GM18498 (cell line): ENCODE measurements around the gene IL11.
"Not testable (repeated sequence)": the region's sequence is repeated elsewhere in the genome, so short reads cannot be mapped to it uniquely, and the experiment has no call there.

Source experiments
- ATAC-seq: cut with Tn5 transposase; IDR thresholded peaks from one replicate; pipeline ENCODE4 v1.9.1; 2021; ENCODE audit warnings: mild to moderate bottlenecking, moderate library complexity; ENCODE audit not compliant: unreplicated experiment

The IL11 gene

DNA sequence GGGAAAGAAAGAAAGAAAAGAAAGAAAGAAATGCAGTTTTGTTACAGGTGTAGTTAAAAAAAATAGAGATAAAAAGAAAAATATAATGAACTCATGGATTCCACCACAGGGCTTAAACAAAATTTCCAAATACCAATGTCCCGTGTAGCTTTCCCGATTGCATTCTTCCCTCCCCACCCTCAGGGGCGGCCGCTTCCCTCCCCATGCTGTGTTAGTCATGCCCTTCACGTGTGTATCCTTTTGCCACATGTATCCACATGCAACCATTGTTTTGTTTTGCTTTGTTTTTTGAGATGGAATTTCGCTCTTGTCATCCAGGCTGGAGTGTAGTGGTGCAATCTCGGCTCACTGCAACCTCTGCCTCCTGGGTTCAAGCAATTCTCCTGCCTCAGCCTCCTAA, 34.2 kb downstream of the IL11 start:
- no peak for ATAC-seq

DNA sequence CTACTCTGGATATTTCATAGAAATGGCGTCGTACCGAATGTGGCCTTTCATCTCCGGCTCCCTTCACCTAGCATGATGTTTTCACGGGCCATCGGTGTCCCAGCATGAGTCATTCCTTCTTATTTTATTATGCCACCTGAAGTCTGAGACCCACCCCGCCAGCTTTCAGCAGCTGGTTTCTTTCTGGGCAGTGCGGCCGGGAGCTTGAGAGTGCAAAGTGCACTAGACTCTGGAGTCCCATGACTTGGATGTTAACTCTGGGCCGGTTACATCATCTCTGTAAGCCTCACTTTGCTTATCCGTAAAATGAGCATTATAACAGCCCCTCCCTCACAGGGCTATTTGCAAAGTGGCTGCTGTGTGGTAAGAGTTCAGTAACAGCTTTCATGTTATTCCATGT, 36.4 kb downstream of the IL11 start:
- ATAC-seq: no peak

DNA sequence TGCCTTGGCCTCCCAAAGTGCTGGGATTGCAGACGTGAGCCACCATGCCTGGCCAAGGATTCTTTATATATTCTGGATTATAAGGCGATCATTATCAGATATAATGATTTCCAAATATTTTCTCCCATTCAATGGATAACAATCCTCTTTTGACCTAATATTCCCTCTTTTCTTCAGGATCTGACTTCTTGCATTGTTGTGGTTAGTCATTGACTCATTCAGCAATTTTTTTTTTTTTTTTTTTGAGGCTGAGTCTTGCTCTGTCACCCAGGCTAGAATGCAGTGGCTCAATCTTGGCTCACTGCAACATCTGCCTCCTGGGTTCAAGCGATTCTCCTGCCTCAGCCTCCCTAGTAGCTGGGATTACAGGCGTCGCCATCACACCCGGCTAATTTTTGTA, 40.5 kb downstream of the IL11 start:
- ATAC-seq: not testable (repeated sequence)

DNA sequence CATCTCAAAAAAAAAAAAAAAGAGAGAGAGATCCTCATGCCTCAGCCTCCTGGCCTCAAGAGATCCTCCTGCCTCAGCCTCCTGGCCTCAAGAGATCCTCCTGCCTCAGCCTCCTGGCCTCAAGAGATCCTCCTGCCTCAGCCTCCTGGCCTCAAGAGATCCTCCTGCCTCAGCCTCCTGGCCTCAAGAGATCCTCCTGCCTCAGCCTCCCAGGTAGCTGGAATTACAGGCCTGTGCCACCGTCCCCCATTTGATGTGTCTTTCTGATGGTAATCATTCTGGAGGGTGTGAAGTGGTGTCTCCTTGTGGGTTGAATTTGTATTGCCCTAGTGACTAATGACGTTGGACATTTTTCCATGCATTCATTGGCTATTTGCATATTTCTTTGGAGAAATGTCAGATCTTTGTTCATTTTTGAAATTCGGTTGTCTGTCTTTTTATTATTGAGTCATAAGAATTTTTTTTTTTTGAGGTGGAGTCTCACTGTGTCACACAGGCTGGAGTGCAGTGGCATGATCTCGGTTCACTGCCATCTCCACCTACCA, 41.4 kb downstream of the IL11 start:
- not testable (repeated sequence) for ATAC-seq

DNA sequence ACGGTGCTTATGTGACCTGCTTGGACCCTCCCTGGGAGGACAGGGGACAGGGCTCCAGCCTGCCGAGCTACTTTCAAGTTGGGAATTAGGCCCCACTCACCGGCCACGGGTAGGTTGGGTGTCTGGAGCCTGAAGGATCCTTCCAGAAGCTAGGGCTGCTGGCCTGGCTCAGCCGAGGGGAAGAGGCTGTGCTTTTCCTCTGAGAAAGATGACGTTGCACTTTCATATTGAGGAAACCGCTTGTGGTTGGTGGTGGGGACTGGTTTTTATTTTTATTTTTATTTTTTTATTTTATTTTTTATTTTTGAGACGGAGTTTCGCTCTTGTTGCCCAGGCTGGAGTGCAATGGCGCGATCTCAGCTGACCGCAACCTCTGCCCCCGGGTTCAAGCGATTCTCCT, 45.1 kb downstream of the IL11 start, which contains the start of gene TMEM150B:
Gene TMEM150B, minus strand, starts transcription at position 170 of the 400 bp plus-strand sequence. CDS start 4,305 bp downstream, outside the sequence.
- no peak for ATAC-seq

DNA sequence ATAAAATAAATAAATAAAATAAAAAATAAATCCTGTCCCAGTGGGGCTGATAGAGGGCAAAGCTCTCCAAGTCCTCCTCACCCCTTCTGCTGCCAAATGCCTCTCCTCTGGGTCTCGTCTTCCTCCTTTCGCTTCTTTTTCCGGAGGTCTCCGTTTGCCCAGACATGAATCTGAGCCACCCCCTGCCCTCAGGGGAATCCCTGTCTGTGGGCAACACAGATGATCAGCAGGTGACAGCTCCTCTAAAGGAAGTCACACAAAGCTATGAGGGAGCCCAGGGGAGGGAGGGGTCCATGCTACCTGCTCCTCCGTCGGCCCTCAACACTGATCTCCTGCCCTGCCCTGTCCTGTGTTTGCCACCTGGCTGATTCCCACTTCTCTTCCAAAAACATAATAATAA, 45.6 kb downstream of the IL11 start:
- no peak for ATAC-seq

DNA sequence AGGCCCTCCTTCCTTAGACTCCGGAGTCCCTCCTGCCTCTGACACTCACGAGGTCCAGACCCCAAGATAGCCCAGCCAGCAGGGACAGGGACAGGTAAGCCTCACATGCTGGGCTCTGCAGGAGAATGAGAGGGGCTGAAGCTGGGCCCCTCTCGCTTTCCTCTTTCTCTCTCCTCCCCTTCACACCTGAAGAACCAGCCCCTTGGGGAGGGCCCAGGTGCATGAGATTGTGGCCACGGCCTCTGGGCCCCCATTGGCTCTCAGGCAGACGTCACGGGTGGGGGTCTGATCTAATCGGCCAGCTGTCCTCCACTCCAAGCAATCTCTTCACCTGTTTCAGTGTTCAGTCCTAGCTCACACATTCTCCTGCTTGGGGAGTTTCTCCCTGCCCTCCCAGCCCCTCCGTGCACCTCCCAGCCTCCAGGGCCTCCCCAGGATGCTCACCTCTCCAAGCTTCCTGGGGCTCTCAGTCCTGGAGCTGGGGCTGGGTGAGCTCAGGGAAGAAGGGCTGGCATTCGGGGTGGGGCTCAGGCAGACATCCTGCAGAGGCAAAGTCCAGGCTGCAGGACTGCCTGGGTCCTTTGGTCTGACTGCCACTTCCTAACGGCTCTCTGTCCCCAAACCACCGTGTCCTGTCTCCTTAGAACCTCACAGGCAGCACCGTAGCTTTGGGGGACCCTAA, 47.9 kb downstream of the IL11 start:
- no peak for ATAC-seq

DNA sequence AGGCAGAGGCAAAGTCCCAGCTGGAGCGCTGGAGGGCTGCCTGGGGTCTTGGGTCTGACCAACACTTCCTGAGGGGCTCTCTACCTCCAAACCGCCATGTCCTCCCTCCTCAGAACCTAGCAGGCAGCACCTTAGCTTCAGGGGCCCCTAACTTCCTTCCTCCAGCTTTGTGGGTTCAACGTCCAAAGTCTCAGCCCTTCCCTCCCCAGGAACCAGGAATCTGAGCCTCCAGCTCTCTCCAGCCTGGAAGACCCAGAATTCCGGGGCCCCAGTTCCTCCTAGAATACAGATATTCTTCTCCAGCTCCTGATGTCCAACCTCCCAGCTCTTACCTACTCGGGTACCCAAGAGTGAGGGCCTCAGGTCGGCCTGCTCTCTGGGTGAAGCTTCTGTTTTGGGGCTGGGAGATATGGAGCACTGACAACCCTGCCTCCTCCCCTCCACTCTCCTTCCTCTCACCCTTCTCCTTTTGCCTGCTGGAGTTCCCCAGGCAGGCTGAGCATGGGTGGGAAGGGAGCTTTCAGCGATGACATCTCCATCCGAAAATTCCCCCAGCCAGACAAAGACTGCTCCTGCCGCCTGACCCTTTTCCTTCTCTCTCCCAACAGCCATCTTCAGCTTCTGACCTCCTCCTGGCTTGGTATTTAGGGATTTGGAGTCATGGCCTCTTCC, 48.7 kb downstream of the IL11 start:
- ATAC-seq: no peak

DNA sequence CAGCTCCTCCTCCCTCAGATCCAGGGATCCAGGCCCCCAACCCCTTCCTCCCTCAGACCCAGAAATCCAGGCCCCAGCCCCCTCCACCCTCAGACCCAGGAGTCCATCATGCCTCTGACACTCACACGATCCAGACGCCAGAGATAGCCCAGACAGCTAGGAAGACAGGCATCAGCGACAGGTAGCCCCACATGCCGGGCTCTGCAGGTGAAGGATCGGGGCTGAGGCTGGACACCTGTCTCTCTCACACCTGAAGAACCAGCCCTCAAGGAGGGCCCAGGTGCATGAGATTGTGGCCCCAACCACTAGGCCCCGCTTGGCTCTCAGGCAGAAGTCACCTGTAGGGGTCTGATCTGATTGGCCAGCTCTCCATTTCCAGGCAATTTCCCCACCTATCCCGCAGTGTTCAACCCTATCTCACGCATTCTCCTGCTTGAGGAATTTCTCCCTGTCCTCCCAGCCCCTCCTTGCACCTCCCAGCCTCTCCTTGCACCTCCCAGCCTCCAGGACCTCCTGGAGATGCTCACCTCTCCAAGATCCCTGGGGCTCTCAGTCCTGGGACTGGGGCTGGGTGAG, 49.3 kb downstream of the IL11 start:
- no peak for ATAC-seq

DNA sequence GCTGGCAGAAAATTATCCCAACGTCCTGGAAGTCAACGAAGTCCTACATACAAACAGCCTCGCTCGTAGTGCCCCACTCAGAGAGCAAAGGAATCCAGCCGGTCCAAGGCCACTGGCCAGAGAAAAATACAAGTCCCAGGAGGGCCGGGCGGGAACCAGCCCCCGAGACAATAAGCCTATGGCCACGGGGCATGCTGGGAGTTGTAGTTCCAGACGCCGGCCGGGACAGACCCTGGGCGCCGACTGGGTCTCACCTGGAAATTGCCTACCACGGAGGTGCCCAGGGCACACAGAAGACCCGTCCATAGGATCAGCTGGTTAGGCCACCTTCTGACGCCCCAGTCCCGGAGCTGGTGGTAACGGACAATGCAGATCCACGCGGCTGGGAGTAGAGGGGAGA, 50.5 kb downstream of the IL11 start:
- no peak for ATAC-seq

DNA sequence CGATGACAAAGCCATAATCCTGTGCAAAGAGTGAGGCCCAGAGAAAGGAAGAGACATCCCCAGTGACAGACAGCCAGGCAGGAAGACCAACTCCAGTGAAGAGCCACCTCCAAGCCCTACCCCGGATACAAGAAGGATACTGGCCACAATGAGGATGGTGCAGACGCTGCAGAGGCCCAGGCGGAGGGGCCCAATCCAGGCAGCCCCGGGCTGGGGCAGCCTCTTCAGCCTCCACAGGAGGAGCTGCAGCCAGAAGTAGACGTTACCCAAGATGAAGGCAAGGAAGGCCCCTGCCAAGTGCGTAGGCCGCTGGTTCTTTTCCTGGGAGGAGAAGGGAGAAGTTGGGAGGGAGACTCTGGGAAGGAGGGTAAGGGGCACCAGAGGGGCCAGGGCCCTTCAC, 53.6 kb downstream of the IL11 start:
- ATAC-seq: no peak

DNA sequence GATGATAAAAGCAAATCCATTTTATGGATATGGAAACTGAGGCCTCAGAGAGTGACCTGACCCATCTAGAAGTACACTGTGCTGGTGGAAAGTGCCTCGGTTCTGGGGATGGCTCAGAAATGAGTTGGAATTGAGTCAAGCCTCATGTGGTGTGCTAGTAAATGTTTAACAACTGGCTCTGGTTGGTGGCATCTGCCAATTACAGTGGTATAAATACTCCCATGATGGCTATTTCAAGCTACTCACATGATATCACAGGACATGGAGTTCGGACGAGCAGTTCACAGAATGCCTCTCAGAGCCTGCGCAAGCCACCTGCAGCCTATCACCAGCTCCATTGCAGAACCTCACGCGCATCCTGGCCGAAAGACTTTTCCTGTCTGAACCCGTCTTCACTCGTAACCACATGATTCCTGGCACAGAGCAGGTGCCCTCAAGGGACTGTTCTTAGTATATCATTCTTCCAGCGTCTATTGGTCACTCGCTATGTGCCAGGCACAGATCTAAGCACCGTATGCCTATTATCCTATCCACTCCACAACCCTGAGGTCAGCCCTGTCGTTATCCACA, 54.2 kb downstream of the IL11 start:
- no peak for ATAC-seq

DNA sequence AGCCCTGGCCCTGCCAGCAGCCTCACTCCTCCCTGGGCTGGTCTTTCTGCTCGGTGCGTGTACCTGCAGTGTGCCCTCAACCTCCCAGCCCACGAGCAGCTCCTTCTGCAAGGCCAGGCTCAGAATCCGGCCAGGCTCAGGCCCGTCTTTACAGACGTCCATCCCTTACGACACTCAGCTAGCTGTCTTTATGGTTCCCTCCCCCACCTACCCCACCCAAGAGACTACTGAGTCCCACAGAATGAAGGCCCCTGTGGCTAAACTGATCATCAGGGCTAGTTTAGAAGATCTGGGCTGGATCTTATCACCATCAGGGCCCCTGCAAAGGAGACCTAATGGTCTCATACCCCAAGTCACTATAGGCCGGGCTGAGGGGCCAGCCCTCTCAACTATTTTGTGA, 55.9 kb downstream of the IL11 start:
- no peak for ATAC-seq
